HG02763 (cell line): ENCODE data around the gene HOATZ.

Experiments
- ATAC-seq: cut with Tn5 transposase; IDR thresholded peaks from one replicate; pipeline ENCODE4 v1.9.1; 2021; ENCODE audit warnings: mild to moderate bottlenecking, moderate library complexity; ENCODE audit not compliant: unreplicated experiment

HOATZ gene

DNA sequence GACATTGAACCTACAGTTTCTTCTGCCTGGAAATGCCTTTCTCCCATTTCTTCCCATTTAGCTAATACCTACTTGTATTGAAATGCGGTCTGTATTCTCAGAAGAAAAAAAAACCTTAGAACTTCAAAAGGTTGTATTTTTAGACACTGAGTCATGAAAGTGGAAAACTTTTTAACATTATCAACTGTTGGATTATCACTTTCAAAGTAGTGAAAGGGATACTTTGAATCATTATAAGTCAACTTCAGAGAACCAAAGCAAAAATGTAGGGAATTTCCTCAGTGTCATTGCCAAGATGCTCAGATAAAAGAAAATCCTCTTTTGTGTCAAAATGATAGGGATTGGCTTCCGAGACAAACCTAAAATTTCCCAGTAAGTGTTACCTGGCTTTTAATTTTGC, 6.6 kb downstream of the HOATZ start:
- ATAC-seq = no peak

DNA sequence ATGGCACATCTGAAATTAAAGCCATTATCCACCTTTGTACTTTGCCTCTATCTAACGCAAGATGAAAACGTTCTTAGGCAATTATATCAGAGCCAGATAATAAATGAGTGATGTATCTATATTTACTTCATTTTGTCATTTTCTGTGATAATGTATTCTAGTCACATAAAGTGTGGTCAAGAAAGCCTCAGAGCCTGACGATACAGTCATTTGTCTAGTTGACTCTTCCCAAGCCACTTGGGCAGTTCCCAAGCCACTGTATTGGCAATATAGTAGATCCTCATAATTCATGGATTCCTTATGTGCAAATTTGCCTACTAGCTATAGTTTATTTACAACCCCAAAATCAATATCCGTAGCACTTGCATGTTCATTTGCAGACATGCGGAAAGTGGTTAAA, 7.8 kb downstream of the HOATZ start:
- ATAC-seq = no peak

- ATAC-seq = no peak
These were observed 8.8 kb downstream of the HOATZ start for GRCh38 chr11:111523343-111523742.

DNA sequence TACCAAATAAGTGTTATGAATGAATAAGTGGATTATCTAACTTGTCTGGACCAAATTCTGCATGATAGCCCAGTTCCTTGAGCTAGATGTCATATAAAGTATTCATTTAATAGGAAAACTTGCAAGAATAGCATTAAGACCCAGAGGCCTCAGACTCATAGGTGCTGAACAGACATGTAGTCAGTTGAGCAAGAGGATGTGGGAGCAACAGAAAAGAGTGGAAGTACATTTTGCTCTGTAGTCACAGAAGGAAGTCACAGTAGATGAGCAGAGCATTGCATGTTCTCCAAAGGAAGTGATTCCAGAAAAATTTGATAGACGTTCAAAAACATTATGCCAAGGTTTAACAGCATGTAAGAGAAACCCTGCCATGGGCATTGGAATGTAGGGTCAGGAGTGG, 9.5 kb downstream of the HOATZ start:
- no peak for ATAC-seq

DNA sequence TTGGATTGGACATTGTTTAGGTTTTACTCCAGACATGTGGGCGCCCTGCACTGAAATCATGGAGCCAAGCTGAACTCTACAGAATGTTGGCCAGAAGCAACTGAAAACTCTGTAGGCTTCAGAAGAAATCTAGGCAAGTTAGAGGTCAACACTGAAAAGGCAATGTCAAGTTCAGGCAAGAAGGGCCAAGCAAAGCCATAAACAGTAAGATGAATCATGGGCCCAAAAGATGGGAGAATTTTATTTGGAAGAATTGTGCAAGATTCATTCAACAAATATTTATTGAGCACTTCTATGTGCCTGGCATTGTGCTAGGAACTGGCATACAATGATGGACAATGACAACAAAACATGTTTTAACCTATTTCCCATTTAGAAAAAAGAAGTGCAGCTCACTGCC, 10.9 kb downstream of the HOATZ start:
- no peak for ATAC-seq

GRCh38 chr11:111526501-111526900, 11.9 kb downstream of the HOATZ start:
- ATAC-seq = no peak

DNA sequence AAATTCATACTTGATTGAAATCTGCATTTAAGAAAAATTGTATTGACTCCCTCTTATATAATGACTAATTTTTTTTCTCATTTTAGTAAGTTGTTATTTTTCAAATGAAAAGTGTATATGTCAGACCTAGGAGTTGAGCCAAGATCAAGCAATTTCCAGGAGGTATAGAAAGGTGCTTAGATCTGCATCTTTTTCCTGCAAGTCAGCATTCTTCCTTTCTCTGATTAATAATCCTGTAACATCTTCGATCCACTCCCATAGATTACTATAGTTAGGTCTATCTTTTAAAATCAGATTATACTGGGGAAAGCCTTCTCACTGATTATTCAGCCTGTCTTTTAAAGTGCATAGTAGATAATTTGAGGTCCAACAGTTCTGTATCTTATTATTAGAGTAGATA, 12.7 kb downstream of the HOATZ start:
- no peak for ATAC-seq

DNA sequence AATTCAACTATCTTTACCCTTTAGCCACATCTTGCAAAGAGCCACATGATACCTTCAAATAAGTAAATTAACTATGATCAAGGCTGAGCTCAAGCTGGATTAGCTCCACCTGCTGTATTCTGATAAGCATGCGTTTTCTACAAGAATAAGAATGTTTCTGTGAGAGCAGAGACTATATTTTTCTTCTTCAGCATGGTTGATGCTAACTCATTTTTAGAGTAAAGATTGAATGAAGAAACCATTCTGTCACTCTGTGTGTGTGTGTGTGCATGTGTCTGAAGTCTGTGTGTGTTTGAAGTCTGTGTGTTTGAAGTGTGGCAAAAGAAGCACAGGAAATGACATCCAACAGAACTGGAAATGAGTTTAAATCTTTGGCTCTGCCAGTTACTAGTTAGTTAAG, 14.0 kb downstream of the HOATZ start:
- no peak for ATAC-seq

- ATAC-seq = no peak
These were observed 15.5 kb downstream of the HOATZ start for GRCh38 chr11:111530091-111530490.

GRCh38 chr11:111531136-111531535, 16.6 kb downstream of the HOATZ start:
- no peak for ATAC-seq

- ATAC-seq = peak; percentile 47
These were observed 17.2 kb downstream of the HOATZ start for GRCh38 chr11:111531687-111532364.

GRCh38 chr11:111532365-111532709, 17.8 kb downstream of the HOATZ start:
- no peak for ATAC-seq

DNA sequence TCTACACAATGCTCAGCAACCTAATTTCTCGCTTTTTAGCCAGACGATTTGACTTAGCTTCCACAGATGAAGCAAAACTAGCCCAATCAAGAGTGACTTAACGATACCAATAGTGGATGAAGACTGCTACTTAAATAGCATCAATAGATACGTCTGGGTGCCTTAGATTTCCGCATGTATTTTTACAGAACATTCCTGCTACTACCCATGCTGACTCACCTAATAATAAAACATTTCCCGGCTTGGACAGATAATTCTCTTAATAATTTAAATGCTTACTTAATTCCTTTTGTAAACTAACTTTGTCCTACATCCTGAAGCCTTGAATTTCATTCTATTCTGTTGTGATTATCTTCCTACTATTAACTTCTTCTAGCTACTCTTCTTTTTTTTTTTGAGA, 20.7 kb downstream of the HOATZ start:
- no peak for ATAC-seq

DNA sequence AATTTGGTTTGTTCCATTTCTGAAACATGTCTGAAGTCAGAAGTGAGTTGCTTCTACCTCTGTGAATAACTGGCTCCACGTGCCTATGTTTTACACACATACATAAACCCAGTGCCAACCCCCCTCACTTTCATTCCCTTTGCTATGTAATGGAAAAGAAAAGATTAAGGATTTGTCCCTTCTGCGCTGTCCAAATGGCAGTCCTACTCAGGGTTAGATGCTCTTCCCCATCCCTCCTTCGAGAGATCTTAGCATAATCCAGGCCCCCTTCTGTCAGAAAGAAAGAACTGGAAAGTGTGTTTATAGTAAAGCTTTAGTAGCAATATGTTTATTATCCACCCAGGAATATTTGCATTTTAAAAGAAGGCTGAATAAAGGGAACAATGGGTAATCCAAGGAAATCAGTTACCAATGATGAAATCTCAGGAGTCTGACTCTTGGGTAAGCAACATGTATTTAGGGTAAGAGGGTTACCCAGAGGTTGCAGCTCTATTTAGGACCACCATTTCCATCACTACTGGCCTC, 22.8 kb downstream of the HOATZ start:
- ATAC-seq = no peak

- no peak for ATAC-seq
These were observed 24.0 kb downstream of the HOATZ start for GRCh38 chr11:111538407-111539114.

GRCh38 chr11:111539426-111540113, 25.0 kb downstream of the HOATZ start:
- ATAC-seq = no peak

DNA sequence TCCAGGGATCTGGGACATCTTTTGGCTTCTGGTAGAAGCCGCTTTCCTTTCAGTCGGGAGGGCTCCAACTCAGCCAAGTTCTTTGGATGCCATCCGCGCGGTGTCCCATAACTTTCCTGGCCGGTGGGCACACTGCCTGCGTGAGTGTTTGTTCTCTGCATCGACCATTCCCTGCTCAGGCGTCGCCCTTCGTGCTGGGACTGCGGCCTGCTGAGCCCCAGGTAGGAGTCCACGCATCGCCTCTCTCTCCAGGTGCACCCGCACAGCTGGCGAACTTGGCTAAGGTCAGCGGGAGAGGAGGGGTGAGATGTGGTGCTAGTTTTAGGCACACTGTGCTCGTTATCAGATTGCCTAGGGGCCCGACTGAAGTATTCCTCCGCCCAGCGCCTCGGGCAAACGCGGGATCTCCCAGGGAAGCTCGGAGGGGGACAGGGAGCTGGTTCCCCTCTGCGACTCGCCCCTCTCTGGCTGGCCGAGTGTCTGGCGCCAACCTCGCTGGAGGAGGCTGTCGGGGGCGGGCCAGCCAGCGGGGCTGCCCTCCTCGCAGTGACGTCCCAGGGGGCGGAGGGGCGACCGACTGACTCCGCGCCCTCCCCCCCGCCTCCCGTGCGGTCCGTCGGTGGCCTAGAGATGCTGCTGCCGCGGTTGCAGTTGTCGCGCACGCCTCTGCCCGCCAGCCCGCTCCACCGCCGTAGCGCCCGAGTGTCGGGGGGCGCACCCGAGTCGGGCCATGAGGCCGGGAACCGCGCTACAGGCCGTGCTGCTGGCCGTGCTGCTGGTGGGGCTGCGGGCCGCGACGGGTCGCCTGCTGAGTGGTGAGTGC, 25.7 kb downstream of the HOATZ start, which contains the start of gene LAYN:
Gene LAYN (plus strand): TSS at position 607 of the 823 bp plus-strand sequence. CDS start 124 bp downstream, at position 731.
- no peak for ATAC-seq

DNA sequence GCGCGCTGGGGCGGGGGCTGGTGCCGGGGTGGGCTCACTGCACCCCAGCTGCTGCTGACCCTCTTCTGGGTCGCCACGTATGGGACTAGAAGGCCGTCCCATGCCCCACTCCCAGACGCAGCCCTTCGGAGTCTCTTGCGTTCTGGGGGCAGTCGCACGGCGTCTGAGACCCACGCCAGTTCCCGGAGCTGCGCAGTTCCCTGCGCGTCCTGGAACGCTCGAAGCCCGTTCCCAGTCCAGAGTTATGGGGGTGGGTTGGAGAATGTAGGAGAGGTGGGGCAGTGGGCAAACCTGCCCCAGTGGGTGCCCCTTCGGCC, 26.3 kb downstream of the HOATZ start:
- no peak for ATAC-seq

DNA sequence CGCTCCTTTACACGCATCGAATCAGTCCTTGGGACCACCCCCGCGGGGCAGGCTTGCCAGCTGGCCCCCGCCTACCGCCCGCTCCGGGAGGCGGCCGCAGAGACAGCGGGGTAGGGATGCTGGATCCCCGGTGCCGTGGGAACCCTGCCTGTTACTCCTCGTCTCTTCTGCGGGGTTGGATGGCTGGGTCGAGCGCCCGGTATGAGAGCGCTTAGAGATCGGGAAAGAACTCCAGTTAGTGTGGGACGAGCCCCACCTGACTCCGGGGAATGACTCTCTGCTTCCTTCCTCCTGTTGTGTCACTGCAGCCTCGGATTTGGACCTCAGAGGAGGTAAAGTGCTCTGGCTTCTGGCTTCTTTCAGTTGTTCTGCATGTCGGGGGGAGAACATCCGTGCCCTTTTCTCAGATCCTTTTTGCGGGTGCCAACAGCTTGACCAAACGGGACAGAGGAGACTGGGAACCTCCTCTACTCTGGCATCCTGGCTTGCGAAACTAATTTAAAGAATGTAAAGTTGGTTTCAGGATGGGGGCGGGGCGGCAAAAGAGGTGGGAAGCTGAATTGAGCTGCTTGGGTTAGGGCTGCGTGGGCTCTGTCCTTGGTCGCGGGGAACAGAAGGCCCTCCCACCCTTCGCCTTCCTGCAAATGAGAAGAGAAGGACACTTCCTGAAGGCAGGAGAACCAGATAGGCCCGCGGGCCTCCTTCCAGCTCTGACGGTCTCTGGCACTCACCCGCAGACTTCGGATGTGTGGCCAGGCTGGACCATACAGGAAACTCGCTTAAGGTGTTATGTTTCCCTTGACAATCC, 26.9 kb downstream of the HOATZ start:
- no peak for ATAC-seq

GRCh38 chr11:111542606-111543275, 28.2 kb downstream of the HOATZ start:
- ATAC-seq = no peak
